ENCODE measurements around the gene MYL10. TPM values are rescaled to one million over a fixed set of nuclear protein-coding genes. Genes with fewer than 3 reads are reported as not detected.

MYL10 gene
- total RNA-seq, 2 experiments from 2014 or later: not detected

- no peak for ATAC-seq
- peaks cover 11% of the 10 kb centered on the region for H3K27me3 Mint-ChIP-seq
- no peak overlapping the region for H3K4me3 Mint-ChIP-seq
- ChIA-PET CTCF (interaction anchor here (0.6 kb wide), 1 partner anchor 649 kb away, joined by 3 read pairs; no protein-coding TSS in a partner anchor), POLR2A (no interaction called here)
- H3K9me3 Mint-ChIP-seq (ENCODE audit: low read depth): no peaks in the 10 kb centered on the region
- no peaks in the 10 kb centered on the region for H3K36me3 Mint-ChIP-seq (ENCODE audit: low read depth)
- H3K27ac Mint-ChIP-seq: no peak overlapping the region
- no peak for DNase-seq
- intact Hi-C loops (cut with DNase I, micrococcal nuclease): no loop called here
- no peaks in the 10 kb centered on the region for H3K4me1 Mint-ChIP-seq
These were observed 2.3 kb downstream of the MYL10 start for GRCh38 chr7:101626758-101627157.

- H3K27ac Mint-ChIP-seq: no peak overlapping the region
- peaks cover 11% of the 10 kb centered on the region for H3K27me3 Mint-ChIP-seq
- no peak overlapping the region for H3K4me3 Mint-ChIP-seq
- no peaks in the 10 kb centered on the region for H3K9me3 Mint-ChIP-seq (ENCODE audit: low read depth)
- ChIA-PET POLR2A (no interaction called here), CTCF (no interaction called here)
- H3K36me3 Mint-ChIP-seq (ENCODE audit: low read depth): no peaks in the 10 kb centered on the region
- no peak for DNase-seq
- no peak for ATAC-seq
- intact Hi-C loops (cut with DNase I, micrococcal nuclease): no loop called here
- H3K4me1 Mint-ChIP-seq: no peaks in the 10 kb centered on the region
These were observed 2.9 kb downstream of the MYL10 start for GRCh38 chr7:101626069-101626671.

GRCh38 chr7:101625031-101625791, 3.9 kb downstream of the MYL10 start:
- Mint-ChIP-seq H3K27ac (no peak overlapping the region), H3K4me1 (no peaks in the 10 kb centered on the region), H3K9me3 (ENCODE audit: low read depth) (no peaks in the 10 kb centered on the region), H3K36me3 (ENCODE audit: low read depth) (no peaks in the 10 kb centered on the region), H3K4me3 (no peak overlapping the region), H3K27me3 (peaks cover 11% of the 10 kb centered on the region)
- CTCF ChIA-PET: no interaction called here
- ATAC-seq (no peak), DNase-seq (no peak)
- POLR2A ChIA-PET: no interaction called here
- intact Hi-C loops (cut with DNase I, micrococcal nuclease): no loop called here

- no peak for ATAC-seq
- CTCF ChIA-PET: no interaction called here
- intact Hi-C loops (cut with DNase I, micrococcal nuclease): no loop called here
These were observed 4.7 kb downstream of the MYL10 start for GRCh38 chr7:101624246-101625001.

GRCh38 chr7:101622609-101623173, 6.4 kb downstream of the MYL10 start:
- H3K27me3 Mint-ChIP-seq: peaks cover 9% of the 10 kb centered on the region
- no peak overlapping the region for H3K27ac Mint-ChIP-seq
- ChIA-PET CTCF (no interaction called here), POLR2A (no interaction called here)
- intact Hi-C loops (cut with DNase I, micrococcal nuclease): no loop called here
- ATAC-seq (no peak), DNase-seq (no peak)
- no peaks in the 10 kb centered on the region for H3K9me3 Mint-ChIP-seq (ENCODE audit: low read depth)
- H3K4me3 Mint-ChIP-seq: no peak overlapping the region
- no peaks in the 10 kb centered on the region for H3K4me1 Mint-ChIP-seq
- no peaks in the 10 kb centered on the region for H3K36me3 Mint-ChIP-seq (ENCODE audit: low read depth)

More at GRCh38 chr7:101624246-101625001, 4.7 kb downstream of the MYL10 start:
- H3K9me3 Mint-ChIP-seq (ENCODE audit: low read depth): no peaks in the 10 kb centered on the region
- no peak overlapping the region for H3K27ac Mint-ChIP-seq
- POLR2A ChIA-PET: no interaction called here
- no peaks in the 10 kb centered on the region for H3K4me1 Mint-ChIP-seq
- H3K36me3 Mint-ChIP-seq (ENCODE audit: low read depth): no peaks in the 10 kb centered on the region
- H3K4me3 Mint-ChIP-seq: no peak overlapping the region
- no peak for DNase-seq
- peaks cover 11% of the 10 kb centered on the region for H3K27me3 Mint-ChIP-seq

- ChIA-PET CTCF (interaction anchor here (0.6 kb wide), 1 partner anchor 14 kb away, joined by 3 read pairs; no protein-coding TSS in a partner anchor), POLR2A (no interaction called here)
- H3K36me3 Mint-ChIP-seq (ENCODE audit: low read depth): no peaks in the 10 kb centered on the region
- H3K4me3 Mint-ChIP-seq: no peak overlapping the region
- intact Hi-C loops (cut with DNase I, micrococcal nuclease): no loop called here
- peaks cover 8% of the 10 kb centered on the region for H3K27me3 Mint-ChIP-seq
- no peaks in the 10 kb centered on the region for H3K4me1 Mint-ChIP-seq
- ATAC-seq (no peak), DNase-seq (no peak)
- H3K27ac Mint-ChIP-seq: no peak overlapping the region
- H3K9me3 Mint-ChIP-seq (ENCODE audit: low read depth): no peaks in the 10 kb centered on the region
These were observed 8.1 kb downstream of the MYL10 start for GRCh38 chr7:101620991-101621390.

GRCh38 chr7:101620395-101620794, 8.7 kb downstream of the MYL10 start:
- CTCF ChIA-PET: interaction anchor here (0.6 kb wide), 1 partner anchor 14 kb away, joined by 3 read pairs; no protein-coding TSS in a partner anchor
- intact Hi-C loops (cut with DNase I, micrococcal nuclease): no loop called here
- Mint-ChIP-seq H3K4me1 (no peaks in the 10 kb centered on the region), H3K27me3 (peaks cover 8% of the 10 kb centered on the region), H3K27ac (no peak overlapping the region), H3K9me3 (ENCODE audit: low read depth) (no peaks in the 10 kb centered on the region), H3K36me3 (ENCODE audit: low read depth) (no peaks in the 10 kb centered on the region), H3K4me3 (no peak overlapping the region)
- DNase-seq (no peak), ATAC-seq (no peak)
- POLR2A ChIA-PET: no interaction called here

GRCh38 chr7:101618916-101619315, 10.2 kb downstream of the MYL10 start:
- H3K27me3 Mint-ChIP-seq: no peaks in the 10 kb centered on the region
- H3K36me3 Mint-ChIP-seq (ENCODE audit: low read depth): no peaks in the 10 kb centered on the region
- no peaks in the 10 kb centered on the region for H3K4me1 Mint-ChIP-seq
- intact Hi-C loops (cut with DNase I, micrococcal nuclease): no loop called here
- POLR2A ChIA-PET: no interaction called here
- ATAC-seq: no peak
- DNase-seq: no peak
- no peaks in the 10 kb centered on the region for H3K9me3 Mint-ChIP-seq (ENCODE audit: low read depth)
- CTCF ChIA-PET: interaction anchor here (0.7 kb wide), 1 partner anchor 9 kb away, joined by 3 read pairs; no protein-coding TSS in a partner anchor
- H3K27ac Mint-ChIP-seq: no peak overlapping the region
- H3K4me3 Mint-ChIP-seq: no peak overlapping the region

- Mint-ChIP-seq H3K27me3 (no peaks in the 10 kb centered on the region), H3K36me3 (ENCODE audit: low read depth) (no peaks in the 10 kb centered on the region), H3K4me1 (no peaks in the 10 kb centered on the region), H3K9me3 (ENCODE audit: low read depth) (no peaks in the 10 kb centered on the region), H3K4me3 (no peak overlapping the region), H3K27ac (no peak overlapping the region)
- DNase-seq: no peak
- no peak for ATAC-seq
- ChIA-PET CTCF (interaction anchor here (0.7 kb wide), 1 partner anchor 8 kb away, joined by 3 read pairs; no protein-coding TSS in a partner anchor), POLR2A (no interaction called here)
- intact Hi-C loops (cut with DNase I, micrococcal nuclease): no loop called here
These were observed 10.8 kb downstream of the MYL10 start for GRCh38 chr7:101618207-101618839.

- DNase-seq (no peak), ATAC-seq (no peak)
- CTCF ChIA-PET: interaction anchor here (0.6 kb wide), 1 partner anchor 35 kb away, joined by 3 read pairs; no protein-coding TSS in a partner anchor
- H3K36me3 Mint-ChIP-seq (ENCODE audit: low read depth): no peaks in the 10 kb centered on the region
- H3K9me3 Mint-ChIP-seq (ENCODE audit: low read depth): no peaks in the 10 kb centered on the region
- H3K27ac Mint-ChIP-seq: no peak overlapping the region
- H3K27me3 Mint-ChIP-seq: peaks cover 2% of the 10 kb centered on the region
- intact Hi-C loops (cut with DNase I, micrococcal nuclease): no loop called here
- H3K4me1 Mint-ChIP-seq: no peaks in the 10 kb centered on the region
- POLR2A ChIA-PET: no interaction called here
- H3K4me3 Mint-ChIP-seq: no peak overlapping the region
These were observed 11.5 kb downstream of the MYL10 start for GRCh38 chr7:101617451-101618206.

- ChIA-PET POLR2A (no interaction called here), CTCF (no interaction called here)
- intact Hi-C loops (cut with DNase I, micrococcal nuclease): no loop called here
- Mint-ChIP-seq H3K36me3 (ENCODE audit: low read depth) (no peaks in the 10 kb centered on the region), H3K27me3 (peaks cover 2% of the 10 kb centered on the region), H3K27ac (no peak overlapping the region), H3K4me3 (no peak overlapping the region), H3K9me3 (ENCODE audit: low read depth) (no peaks in the 10 kb centered on the region), H3K4me1 (no peaks in the 10 kb centered on the region)
- DNase-seq (no peak), ATAC-seq (no peak)
These were observed 13.7 kb downstream of the MYL10 start for GRCh38 chr7:101615446-101615845.

Data from activated CD4-positive, alpha-beta T cell treated with anti-CD3 and anti-CD28 coated beads for 36 hours (primary cell).